HG03354 (cell line): ENCODE results near the gene FAM83F.
A peak's percentile ranks its signal among the peaks of the same experiment; 100 is the strongest.
"Not testable (repeated sequence)": the region's sequence is repeated elsewhere in the genome, so short reads cannot be mapped to it uniquely, and the experiment has no call there.

Experiments used
- ATAC-seq: cut with Tn5 transposase; IDR thresholded peaks from one replicate; pipeline ENCODE4 v1.9.1; 2021; ENCODE audit warnings: mild to moderate bottlenecking; ENCODE audit not compliant: unreplicated experiment, poor library complexity, severe bottlenecking

FAM83F gene

GRCh38 chr22:39994566-39995392, at the start of gene FAM83F:
Gene FAM83F, plus strand, starts transcription at chr22:39994954. Its CDS starts 89 bp downstream, at chr22:39995043.
- no peak for ATAC-seq

DNA sequence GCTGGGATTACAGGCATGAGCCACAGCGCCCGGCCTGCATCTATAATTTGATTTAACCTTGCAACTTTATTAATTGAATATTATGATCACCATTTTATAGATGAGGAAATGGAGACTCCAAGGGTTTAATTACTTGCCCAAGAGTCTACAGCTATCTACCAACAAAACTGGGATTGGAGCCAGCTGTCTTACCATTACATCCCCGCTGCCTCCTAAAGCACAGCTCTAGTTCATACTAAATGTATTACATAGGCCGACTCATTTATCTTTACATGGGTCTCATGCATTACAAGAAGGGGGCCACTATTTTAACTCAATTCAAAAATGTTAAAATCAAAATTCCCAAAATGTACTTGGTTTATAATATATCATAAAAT, 48.6 kb upstream of the FAM83F start:
- no peak for ATAC-seq

DNA sequence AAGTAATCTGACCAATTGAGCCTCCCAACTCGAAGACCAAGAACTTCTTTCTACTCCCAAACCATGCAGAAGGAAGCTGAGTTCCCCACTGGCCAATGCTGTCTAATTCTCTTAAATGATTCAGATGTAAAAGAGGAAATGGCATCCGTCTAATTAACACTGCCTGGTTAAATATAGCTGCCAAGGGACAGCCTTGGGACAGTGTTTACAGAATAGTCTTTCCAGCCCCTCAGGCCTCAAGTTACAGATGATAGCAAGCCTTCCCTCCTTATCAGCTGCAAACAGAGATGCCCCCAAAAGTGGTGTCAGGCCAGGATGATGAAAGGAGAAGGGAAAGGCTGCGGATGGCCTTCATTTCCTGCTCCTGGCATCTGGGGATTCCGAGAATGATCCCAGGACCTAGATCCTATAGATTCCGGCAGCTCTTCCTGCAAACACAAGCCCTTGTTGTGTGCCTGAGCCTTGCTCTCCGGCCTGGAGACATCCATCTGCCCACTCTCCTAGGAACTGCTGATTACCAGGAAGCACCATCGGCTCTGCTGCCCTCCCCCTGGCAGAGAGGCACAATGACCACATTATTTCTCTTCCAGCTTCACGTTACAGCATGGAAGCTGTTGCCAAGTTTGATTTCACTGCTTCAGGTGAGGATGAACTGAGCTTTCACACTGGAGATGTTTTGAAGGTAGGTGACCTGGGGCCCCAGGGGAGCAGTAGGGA, 48.1 kb upstream of the FAM83F start:
- ATAC-seq, result no peak

DNA sequence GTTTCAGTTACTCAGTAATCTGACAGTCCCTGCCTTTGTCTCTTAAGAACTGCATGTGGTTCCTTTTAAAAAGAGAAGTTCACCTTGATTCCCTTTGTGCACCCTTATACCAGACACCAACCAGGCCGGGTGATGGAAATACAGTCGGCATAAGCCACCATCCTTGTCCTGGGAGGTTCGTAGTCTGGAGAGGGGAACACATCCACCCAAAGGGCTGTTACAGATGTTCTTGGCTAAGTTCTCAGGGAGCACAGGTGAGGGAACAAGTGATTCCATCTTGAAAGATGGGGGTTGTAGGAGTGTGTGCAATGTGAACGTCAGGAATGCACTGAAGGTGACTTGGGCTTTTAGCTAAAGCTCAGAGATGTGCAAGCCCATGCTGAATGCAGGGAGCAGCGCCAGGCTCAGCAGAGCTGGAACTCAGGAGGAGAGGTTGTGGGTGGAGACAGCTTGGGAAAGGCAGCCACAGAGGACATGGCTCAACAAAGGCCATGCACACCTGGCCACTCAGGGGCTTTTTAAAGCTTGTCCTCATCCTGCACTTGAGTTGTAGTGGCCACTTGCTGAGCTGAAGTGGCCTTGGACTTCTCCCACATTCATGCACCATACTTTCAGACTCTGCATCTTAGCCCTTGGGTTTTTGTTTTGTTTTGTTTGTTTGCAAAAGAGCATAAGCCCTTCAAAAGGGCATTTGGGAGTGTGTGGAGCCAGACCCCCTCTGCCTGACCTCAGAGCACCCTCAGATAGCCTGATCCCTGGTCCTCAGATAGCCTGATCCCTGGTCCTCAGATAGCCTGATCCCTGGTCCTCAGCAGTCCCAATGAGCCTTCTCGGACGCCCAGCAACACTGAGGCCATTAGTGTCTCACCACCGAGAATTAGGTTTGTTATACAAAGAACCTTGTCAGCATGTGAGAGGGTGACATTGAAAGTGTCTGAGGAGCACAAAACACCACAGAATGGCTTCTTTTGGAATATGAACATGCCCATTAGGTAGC, 47.2 kb upstream of the FAM83F start:
- no peak for ATAC-seq

- no peak for ATAC-seq
Observed at GRCh38 chr22:39949964-39950737, 44.6 kb upstream of the FAM83F start.

- ATAC-seq, result not testable (repeated sequence)
Observed at GRCh38 chr22:39951603-39952293, 43.0 kb upstream of the FAM83F start.

DNA sequence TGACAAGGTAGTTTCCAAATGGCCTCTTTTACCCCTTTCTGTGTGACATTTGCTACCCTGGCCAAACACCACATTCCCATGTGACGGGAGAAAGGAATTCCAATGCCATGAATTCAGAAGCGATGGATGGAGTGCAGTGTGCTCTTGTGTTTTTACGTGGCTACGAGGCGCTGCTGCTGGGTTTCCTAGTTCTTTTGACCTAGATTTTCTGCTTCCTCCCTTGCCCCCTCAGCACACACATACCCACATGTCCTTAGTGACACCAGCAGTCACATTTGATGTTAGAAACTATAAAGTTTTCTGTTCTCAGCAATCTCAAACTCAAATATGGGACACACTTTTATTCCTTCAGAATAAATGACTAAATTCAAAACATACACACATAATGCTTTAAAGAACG, 42.4 kb upstream of the FAM83F start:
- no peak for ATAC-seq

GRCh38 chr22:39953101-39953500, 41.7 kb upstream of the FAM83F start:
- ATAC-seq, result no peak

DNA sequence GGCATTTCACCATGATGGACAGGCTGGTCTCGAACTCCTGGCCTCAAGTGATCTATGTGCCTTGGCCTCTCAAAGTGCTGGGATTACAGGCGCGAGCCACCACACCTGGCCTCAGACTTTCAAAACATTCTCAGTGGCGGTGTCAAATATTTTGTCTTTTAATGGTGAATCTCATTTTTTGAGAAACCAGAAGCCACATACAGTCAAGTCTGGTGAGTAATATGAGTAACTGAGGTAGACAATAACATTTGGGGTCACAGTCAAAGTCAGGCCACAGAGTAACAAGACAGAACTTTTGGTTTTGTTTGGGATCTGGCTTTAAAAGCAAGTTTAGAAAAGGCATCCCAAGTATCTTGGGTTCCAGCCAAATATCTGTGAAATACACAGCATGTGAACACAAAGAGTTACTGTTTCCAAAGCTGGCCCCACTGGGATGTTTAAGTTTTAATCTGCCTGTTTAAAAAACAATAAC, 40.1 kb upstream of the FAM83F start:
- no peak for ATAC-seq

- ATAC-seq, result no peak
Observed at GRCh38 chr22:39955675-39956074, 39.1 kb upstream of the FAM83F start.

DNA sequence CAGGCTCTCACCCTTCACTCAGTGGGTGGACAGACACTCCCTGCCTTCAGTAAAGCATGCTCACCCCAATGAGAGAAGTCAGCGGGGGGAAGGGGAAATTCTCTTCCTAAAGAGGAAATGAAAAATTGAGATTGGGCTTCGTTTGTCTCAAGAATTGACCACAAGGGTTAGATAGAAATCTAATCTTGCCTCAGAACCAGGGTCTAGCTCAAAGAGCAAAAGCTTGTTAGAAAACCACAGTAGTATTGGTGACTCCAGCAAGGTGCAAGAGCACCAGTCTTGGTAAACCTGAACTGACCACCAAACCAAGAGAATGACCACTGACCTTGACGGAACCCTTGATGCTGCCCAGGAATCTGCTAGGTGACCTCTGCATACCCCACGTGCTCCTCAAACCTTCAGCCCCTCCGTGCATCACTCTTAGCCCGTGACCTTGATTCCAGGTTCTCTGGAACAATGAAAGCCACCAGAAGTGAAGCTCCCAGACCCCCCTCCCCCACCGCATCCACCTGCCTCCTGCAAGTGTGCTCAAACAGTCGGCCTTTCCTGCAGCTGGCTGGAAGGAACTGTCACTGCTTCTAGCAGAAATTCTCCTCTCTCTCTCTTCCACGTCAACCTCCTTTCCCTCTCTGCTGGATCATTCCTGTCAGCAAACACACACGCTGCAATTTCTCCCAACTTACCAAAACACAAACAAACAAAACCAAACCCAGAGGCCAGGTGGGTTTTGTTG, 37.7 kb upstream of the FAM83F start:
- ATAC-seq, result no peak

DNA sequence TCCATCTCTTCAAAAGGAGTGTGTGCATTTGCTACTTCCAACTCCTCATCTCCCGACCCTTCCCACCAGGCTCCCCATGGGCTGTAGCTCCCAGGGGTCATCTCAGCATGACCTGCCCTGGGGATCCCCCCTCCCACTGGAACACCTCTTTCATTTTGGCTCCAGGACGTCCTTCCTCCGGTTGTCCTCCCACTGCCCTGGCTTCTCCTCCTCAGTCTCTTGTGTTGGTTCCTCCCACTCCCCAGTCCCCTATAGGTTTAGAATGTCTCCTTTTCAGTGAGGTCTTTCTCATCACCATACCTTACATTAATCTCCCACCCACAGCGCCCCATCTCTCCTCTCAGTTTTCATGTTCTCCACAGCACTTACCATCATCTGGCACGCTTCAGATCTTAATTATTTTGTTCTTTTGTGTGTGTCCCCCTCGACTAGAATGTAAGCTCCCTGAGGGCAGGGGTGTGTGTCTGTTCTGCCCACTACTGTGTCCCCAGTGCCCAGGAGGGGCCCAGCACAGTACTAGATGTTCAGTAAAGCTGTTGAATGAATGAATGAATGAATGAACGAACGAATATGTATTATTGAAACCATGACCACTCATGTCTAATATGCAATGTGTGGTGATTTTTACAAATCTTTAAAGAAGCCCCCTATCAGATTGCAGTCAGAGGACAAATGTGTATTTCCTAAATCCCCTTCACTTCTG, 36.6 kb upstream of the FAM83F start:
- no peak for ATAC-seq

DNA sequence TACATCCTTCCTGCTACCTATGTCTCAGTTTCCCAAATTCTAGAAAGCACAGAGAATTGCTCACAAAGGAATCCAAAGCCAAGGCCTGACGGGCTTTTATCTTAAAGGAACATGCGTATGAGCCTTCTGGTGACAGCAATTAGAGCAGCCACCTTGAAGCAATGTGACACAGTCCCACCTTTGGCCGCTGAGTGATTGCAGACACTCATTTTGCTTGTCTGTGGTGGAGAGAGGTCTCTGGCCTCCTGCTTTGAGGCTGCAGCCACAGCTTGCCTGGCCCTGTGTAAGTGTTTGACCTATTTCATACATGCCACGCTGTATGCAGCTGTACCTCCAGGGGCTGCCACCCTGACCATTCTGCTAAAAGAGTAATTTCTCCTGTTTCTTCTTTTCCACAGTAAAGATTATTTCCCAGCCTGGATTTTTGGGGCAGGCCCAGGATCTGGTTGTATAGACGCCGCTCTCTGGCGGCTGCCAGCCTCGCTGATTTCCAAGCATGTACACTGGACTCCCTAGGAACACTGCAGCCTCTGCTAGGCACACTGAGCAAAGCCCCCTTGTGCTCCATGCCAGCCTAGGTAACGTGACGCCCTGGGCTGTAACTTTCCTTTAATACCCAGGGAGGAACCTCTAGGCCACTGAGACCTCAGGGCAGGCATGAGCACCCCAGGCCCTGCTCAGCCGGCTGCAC, 35.7 kb upstream of the FAM83F start:
- no peak for ATAC-seq

DNA sequence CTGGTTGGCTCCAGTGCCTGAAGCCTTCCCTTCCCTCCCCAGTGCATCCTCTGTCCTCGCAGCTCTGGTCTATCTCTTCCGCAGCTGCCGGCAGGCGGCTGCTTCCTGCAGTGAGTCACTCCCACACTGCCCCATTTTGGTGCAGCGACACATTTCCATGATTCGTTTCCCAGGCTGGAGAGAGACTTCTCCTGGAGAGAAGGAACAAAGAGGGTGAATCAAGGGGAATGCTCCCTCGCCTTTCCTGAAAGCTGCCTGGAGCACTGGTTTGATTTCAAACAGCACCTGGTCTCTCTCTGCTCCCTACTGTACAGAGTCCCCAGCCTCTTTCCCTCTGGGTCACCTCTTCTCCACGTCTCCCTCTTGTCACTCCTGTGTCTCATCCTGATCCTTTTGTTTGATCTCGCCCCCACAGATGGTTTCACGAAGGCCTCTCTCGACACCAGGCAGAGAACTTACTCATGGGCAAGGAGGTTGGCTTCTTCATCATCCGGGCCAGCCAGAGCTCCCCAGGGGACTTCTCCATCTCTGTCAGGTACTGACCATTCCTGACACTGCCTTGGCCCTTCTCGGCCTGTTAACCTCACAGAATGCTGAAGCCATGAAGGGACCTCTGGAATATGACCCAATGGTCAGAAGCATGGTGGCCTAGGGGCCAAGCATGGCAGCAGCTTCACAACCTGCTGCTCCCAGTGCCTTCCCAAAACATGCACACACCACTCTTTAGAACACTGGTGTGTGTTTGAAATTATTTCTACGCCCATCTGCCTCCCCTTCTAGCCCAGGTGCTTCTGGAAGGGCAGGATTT, 34.9 kb upstream of the FAM83F start, which contains the start of gene TMA7B:
TSS of gene TMA7B (plus strand) at position 758 of the 808 bp plus-strand sequence. CDS start 3,978 bp downstream, outside the sequence.
- no peak for ATAC-seq

GRCh38 chr22:39960791-39961746, 33.7 kb upstream of the FAM83F start:
- ATAC-seq, result peak; percentile 76
